HEK293 (cell line): Measurements from ENCODE around the gene ARID3A.

Experiments used
- GLIS1 ChIP-seq: fragments of 450-650 bp; formaldehyde crosslinking; IDR thresholded peaks from 2 replicates; pipeline ENCODE4 v1.5.1; 2016; ENCODE audit warnings: missing biosample characterization, missing genetic modification characterization
- GLIS2 ChIP-seq: fragments of 450-650 bp; formaldehyde crosslinking; IDR thresholded peaks from 2 replicates; pipeline ENCODE4 v1.5.1; 2016; ENCODE audit warnings: missing biosample characterization, missing genetic modification characterization
- HOXD13 ChIP-seq: sonication (generic); formaldehyde crosslinking; IDR thresholded peaks from 2 replicates; pipeline ENCODE4 v1.8.0; 2022; ENCODE audit warnings: missing genetic modification reagents, borderline replicate concordance
- KLF1 ChIP-seq: fragments of 450-650 bp; formaldehyde crosslinking; IDR thresholded peaks from 2 replicates; pipeline ENCODE4 v1.5.1; 2016; ENCODE audit warnings: missing biosample characterization, missing genetic modification characterization
- KLF16 ChIP-seq: fragments of 450-650 bp; formaldehyde crosslinking; IDR thresholded peaks from 2 replicates; pipeline ENCODE4 v1.5.1; 2017; ENCODE audit warnings: missing biosample characterization, missing genetic modification characterization
- KLF7 ChIP-seq: fragments of 450-650 bp; formaldehyde crosslinking; IDR thresholded peaks from 2 replicates; pipeline ENCODE4 v1.5.1; 2016; ENCODE audit warnings: missing biosample characterization, missing genetic modification characterization, borderline replicate concordance
- KLF8 ChIP-seq: fragments of 450-650 bp; formaldehyde crosslinking; IDR thresholded peaks from 2 replicates; pipeline ENCODE4 v1.5.1; 2016; ENCODE audit warnings: missing biosample characterization, missing genetic modification characterization
- OVOL3 ChIP-seq: fragments of 450-650 bp; formaldehyde crosslinking; IDR thresholded peaks from 2 replicates; pipeline ENCODE4 v1.5.1; 2016; ENCODE audit warnings: missing biosample characterization, missing genetic modification characterization
- SALL2 ChIP-seq: fragments of 450-650 bp; formaldehyde crosslinking; IDR thresholded peaks from 2 replicates; pipeline ENCODE4 v1.5.0; 2017; ENCODE audit warnings: missing biosample characterization, mild to moderate bottlenecking, missing genetic modification characterization, borderline replicate concordance
- SCRT1 ChIP-seq: fragments of 450-650 bp; formaldehyde crosslinking; IDR thresholded peaks from 2 replicates; pipeline ENCODE4 v1.5.1; 2016; ENCODE audit warnings: missing biosample characterization, missing genetic modification characterization, borderline replicate concordance
- SETDB1 ChIP-seq: IDR thresholded peaks from one replicate; pipeline ENCODE4 v1.6.1; 2017; ENCODE audit warnings: mild to moderate bottlenecking, low read length, moderate library complexity, mixed read lengths; ENCODE audit not compliant: insufficient read length
- ZBTB17 ChIP-seq: fragments of 450-650 bp; formaldehyde crosslinking; IDR thresholded peaks from 2 replicates; pipeline ENCODE4 v1.5.1; 2016; ENCODE audit warnings: missing biosample characterization, missing genetic modification characterization
- ZBTB7A ChIP-seq: fragments of 450-650 bp; formaldehyde crosslinking; IDR thresholded peaks from 2 replicates; pipeline ENCODE4 v1.5.1; 2016; ENCODE audit warnings: low read depth, missing biosample characterization, missing genetic modification characterization
- ZNF140 ChIP-seq: fragments of 450-650 bp; formaldehyde crosslinking; IDR thresholded peaks from 2 replicates; pipeline ENCODE4 v1.5.1; 2016; ENCODE audit warnings: missing biosample characterization, missing genetic modification characterization
- ZNF214 ChIP-seq: fragments of 450-650 bp; formaldehyde crosslinking; IDR thresholded peaks from 2 replicates; pipeline ENCODE4 v1.5.1; 2017; ENCODE audit warnings: missing biosample characterization, mild to moderate bottlenecking, missing genetic modification characterization, borderline replicate concordance
- ZNF23 ChIP-seq: fragments of 450-650 bp; formaldehyde crosslinking; IDR thresholded peaks from 2 replicates; pipeline ENCODE4 v1.5.1; 2016; ENCODE audit warnings: missing biosample characterization, missing genetic modification characterization, borderline replicate concordance
- ZNF239 ChIP-seq: fragments of 450-650 bp; formaldehyde crosslinking; IDR thresholded peaks from 2 replicates; pipeline ENCODE4 v1.5.1; 2016; ENCODE audit warnings: missing biosample characterization, missing genetic modification characterization
- ZNF416 ChIP-seq: fragments of 450-650 bp; formaldehyde crosslinking; IDR thresholded peaks from 2 replicates; pipeline ENCODE4 v1.5.1; 2016; ENCODE audit warnings: missing biosample characterization, missing genetic modification characterization
- ZNF426 ChIP-seq: fragments of 450-650 bp; formaldehyde crosslinking; IDR thresholded peaks from 2 replicates; pipeline ENCODE4 v1.5.1; 2017; ENCODE audit warnings: missing biosample characterization, missing genetic modification characterization, mild to moderate bottlenecking, inconsistent platforms, moderate library complexity
- ZNF433 ChIP-seq: fragments of 450-650 bp; formaldehyde crosslinking; IDR thresholded peaks from 2 replicates; pipeline ENCODE4 v1.5.1; 2016; ENCODE audit warnings: missing biosample characterization, missing genetic modification characterization, low read depth
- ZNF521 ChIP-seq: fragments of 450-650 bp; formaldehyde crosslinking; IDR thresholded peaks from 2 replicates; pipeline ENCODE4 v1.5.1; 2017; ENCODE audit warnings: missing biosample characterization, mild to moderate bottlenecking, missing genetic modification characterization
- ZNF529 ChIP-seq: fragments of 450-650 bp; formaldehyde crosslinking; IDR thresholded peaks from 2 replicates; pipeline ENCODE4 v1.5.1; 2017; ENCODE audit warnings: missing genetic modification characterization, missing biosample characterization; ENCODE audit not compliant: insufficient replicate concordance
- ZNF560 ChIP-seq: fragments of 450-650 bp; formaldehyde crosslinking; IDR thresholded peaks from 2 replicates; pipeline ENCODE4 v1.5.1; 2017; ENCODE audit warnings: missing biosample characterization, missing genetic modification characterization, borderline replicate concordance
- ZNF623 ChIP-seq: fragments of 450-650 bp; formaldehyde crosslinking; IDR thresholded peaks from 2 replicates; pipeline ENCODE4 v1.5.1; 2016; ENCODE audit warnings: missing biosample characterization, missing genetic modification characterization
- ZNF624 ChIP-seq: fragments of 450-650 bp; formaldehyde crosslinking; IDR thresholded peaks from 2 replicates; pipeline ENCODE4 v1.5.1; 2017; ENCODE audit warnings: missing biosample characterization, missing genetic modification characterization
- ZNF658 ChIP-seq: fragments of 450-650 bp; formaldehyde crosslinking; IDR thresholded peaks from 2 replicates; pipeline ENCODE4; 2016; ENCODE audit warnings: missing biosample characterization, missing genetic modification characterization
- ZNF660 ChIP-seq: fragments of 450-650 bp; IDR thresholded peaks from 2 replicates; pipeline ENCODE4 v1.5.1; 2018; ENCODE audit warnings: missing biosample characterization, mild to moderate bottlenecking, missing genetic modification characterization
- ZNF776 ChIP-seq: fragments of 450-650 bp; formaldehyde crosslinking; IDR thresholded peaks from 2 replicates; pipeline ENCODE4 v1.5.0; 2017; ENCODE audit warnings: missing biosample characterization, missing genetic modification characterization, borderline replicate concordance
- ZNF792 ChIP-seq: fragments of 450-650 bp; formaldehyde crosslinking; IDR thresholded peaks from 2 replicates; pipeline ENCODE4 v1.5.1; 2016; ENCODE audit warnings: missing biosample characterization, missing genetic modification characterization
- ZSCAN30 ChIP-seq: fragments of 450-650 bp; IDR thresholded peaks from 2 replicates; pipeline ENCODE4 v1.5.1; 2018; ENCODE audit warnings: missing biosample characterization, mild to moderate bottlenecking, missing genetic modification characterization, moderate library complexity
- TF ChIP-seq, protein P1 (sequence below): fragments of 450-650 bp; formaldehyde crosslinking; IDR thresholded peaks from 2 replicates; pipeline ENCODE4 v1.5.1; 2016; ENCODE audit warnings: missing biosample characterization, missing genetic modification characterization
- TF ChIP-seq, protein P2 (sequence below): fragments of 450-650 bp; formaldehyde crosslinking; conservative IDR thresholded peaks from 2 replicates; pipeline ENCODE4 v1.5.1; 2016; ENCODE audit warnings: low read depth, missing biosample characterization, missing genetic modification characterization
- TF ChIP-seq, protein P3 (sequence below): fragments of 450-650 bp; formaldehyde crosslinking; IDR thresholded peaks from 2 replicates; pipeline ENCODE4 v1.5.1; 2016; ENCODE audit warnings: missing biosample characterization, missing genetic modification characterization

The ARID3A gene

DNA sequence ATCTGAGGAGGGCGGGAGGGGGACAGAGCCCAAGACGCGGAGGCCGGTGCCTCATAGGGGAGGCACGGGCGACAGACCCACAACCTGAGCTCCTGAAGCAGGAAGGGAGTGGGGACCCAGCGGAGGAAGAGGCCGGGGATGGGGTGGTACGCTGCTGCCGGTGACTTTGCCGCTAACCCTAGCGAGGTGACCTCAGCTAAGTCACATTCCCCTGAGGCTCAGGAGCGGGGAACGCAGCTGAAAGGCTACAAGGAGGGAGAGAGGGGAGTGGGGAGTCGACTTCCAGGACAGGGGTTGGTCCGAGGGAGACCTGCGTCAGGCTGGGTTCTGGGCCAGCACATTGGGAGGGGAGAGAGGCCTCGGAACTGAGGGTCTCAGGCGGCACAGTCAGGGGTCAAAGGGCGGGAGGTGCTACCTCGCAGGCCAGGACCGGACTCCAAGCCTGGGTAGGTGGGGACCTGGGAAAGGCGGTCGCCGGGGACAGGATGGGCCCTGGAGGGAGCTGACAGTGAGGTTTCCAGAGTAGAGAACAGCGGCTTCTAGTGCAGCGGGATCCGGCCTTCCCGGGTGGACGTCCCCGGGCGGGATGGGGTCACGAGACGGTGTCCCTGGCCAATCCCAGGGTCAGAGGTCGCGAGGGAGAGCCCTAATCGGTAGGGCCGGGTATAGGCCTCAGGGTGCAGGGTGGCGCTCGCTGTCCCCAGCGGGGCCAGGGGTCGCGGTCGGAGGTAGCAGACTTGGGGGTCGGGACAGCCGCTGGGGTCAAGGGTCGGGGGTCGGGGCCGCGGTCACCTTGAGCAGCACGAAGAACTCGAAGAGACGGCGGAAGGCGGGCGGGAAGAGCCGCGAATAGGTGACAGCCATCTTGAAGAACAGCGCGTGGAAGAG, 94.4 kb downstream of the ARID3A start (continued):
- TF ChIP-seq, protein P1, sequence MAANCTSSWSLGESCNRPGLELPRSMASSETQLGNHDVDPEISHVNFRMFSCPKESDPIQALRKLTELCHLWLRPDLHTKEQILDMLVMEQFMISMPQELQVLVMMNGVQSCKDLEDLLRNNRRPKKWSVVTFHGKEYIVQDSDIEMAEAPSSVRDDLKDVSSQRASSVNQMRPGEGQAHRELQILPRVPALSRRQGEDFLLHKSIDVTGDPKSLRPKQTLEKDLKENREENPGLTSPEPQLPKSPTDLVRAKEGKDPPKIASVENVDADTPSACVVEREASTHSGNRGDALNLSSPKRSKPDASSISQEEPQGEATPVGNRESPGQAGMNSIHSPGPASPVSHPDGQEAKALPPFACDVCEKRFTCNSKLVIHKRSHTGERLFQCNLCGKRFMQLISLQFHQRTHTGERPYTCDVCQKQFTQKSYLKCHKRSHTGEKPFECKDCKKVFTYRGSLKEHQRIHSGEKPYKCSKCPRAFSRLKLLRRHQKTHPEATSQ, result no peak
- TF ChIP-seq KLF1 (no peak), OVOL3 (no peak), ZNF23 (tag by site-specific recombination) (no peak), ZNF239 (tag by site-specific recombination) (no peak), ZNF529 (tag by site-specific recombination) (no peak), HOXD13 (CRISPR knock-in tag) (no peak), SALL2 (tag by site-specific recombination) (no peak), ZNF416 (no peak), KLF7 (0 out of 2 replicates have a peak, but pooled peaks have one; percentile 15), ZNF623 (no peak), ZNF658 (tag by site-specific recombination) (no peak), ZNF140 (no peak), ZNF433 (tag by site-specific recombination) (no peak), ZBTB17 (no peak), ZNF214 (tag by site-specific recombination) (no peak), ZNF660 (no peak), SCRT1 (tag by site-specific recombination) (no peak), ZBTB7A (tag by site-specific recombination) (peak; percentile 91; the same call in 1 of the 2 replicates), ZNF776 (tag by site-specific recombination) (no peak), GLIS2 (no peak; the same call in 1 of the 2 replicates), ZNF792 (tag by site-specific recombination) (peak; percentile 24; the same call in 1 of the 2 replicates), KLF8 (tag by site-specific recombination) (peak; percentile 36; the same call in 1 of the 2 replicates), ZNF624 (tag by site-specific recombination) (no peak), KLF16 (tag by site-specific recombination) (peak; percentile 27; the same call in 1 of the 2 replicates), SETDB1 (no peak), GLIS1 (tag by site-specific recombination) (no peak; the same call in 1 of the 2 replicates), ZNF426 (no peak), ZSCAN30 (tag by site-specific recombination) (0 out of 2 replicates have a peak, but pooled peaks have one; percentile 7), ZNF521 (tag by site-specific recombination) (no peak), ZNF560 (no peak)
- TF ChIP-seq, protein P2, sequence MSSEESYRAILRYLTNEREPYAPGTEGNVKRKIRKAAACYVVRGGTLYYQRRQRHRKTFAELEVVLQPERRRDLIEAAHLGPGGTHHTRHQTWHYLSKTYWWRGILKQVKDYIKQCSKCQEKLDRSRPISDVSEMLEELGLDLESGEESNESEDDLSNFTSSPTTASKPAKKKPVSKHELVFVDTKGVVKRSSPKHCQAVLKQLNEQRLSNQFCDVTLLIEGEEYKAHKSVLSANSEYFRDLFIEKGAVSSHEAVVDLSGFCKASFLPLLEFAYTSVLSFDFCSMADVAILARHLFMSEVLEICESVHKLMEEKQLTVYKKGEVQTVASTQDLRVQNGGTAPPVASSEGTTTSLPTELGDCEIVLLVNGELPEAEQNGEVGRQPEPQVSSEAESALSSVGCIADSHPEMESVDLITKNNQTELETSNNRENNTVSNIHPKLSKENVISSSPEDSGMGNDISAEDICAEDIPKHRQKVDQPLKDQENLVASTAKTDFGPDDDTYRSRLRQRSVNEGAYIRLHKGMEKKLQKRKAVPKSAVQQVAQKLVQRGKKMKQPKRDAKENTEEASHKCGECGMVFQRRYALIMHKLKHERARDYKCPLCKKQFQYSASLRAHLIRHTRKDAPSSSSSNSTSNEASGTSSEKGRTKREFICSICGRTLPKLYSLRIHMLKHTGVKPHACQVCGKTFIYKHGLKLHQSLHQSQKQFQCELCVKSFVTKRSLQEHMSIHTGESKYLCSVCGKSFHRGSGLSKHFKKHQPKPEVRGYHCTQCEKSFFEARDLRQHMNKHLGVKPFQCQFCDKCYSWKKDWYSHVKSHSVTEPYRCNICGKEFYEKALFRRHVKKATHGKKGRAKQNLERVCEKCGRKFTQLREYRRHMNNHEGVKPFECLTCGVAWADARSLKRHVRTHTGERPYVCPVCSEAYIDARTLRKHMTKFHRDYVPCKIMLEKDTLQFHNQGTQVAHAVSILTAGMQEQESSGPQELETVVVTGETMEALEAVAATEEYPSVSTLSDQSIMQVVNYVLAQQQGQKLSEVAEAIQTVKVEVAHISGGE, result no peak
- TF ChIP-seq, protein P3, sequence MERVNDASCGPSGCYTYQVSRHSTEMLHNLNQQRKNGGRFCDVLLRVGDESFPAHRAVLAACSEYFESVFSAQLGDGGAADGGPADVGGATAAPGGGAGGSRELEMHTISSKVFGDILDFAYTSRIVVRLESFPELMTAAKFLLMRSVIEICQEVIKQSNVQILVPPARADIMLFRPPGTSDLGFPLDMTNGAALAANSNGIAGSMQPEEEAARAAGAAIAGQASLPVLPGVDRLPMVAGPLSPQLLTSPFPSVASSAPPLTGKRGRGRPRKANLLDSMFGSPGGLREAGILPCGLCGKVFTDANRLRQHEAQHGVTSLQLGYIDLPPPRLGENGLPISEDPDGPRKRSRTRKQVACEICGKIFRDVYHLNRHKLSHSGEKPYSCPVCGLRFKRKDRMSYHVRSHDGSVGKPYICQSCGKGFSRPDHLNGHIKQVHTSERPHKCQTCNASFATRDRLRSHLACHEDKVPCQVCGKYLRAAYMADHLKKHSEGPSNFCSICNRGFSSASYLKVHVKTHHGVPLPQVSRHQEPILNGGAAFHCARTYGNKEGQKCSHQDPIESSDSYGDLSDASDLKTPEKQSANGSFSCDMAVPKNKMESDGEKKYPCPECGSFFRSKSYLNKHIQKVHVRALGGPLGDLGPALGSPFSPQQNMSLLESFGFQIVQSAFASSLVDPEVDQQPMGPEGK (tag by site-specific recombination), result peak; percentile 9; the same call in 1 of the 2 replicates
